NCI-H526 (cell line): ENCODE data around the gene CTDNEP1.

ENCODE experiments used
- DNase-seq, 2 experiments: peaks; one replicate each; lab custom pipeline; 2025; lab: John Stamatoyannopoulos, UW

CTDNEP1 gene

GRCh38 chr17:7251661-7252175, at the start of gene CTDNEP1:
Gene CTDNEP1 (minus strand): TSS chr17:7251734. CDS start chr17:7251296, 438 bp downstream.
- peak; percentile 95 for DNase-seq

- DNase-seq = peak; percentile 34 to 83
Observed at GRCh38 chr17:7296189-7296861, 44.8 kb upstream of the CTDNEP1 start.

- DNase-seq = no peak
Observed at GRCh38 chr17:7295230-7296180, 44.0 kb upstream of the CTDNEP1 start.

DNA sequence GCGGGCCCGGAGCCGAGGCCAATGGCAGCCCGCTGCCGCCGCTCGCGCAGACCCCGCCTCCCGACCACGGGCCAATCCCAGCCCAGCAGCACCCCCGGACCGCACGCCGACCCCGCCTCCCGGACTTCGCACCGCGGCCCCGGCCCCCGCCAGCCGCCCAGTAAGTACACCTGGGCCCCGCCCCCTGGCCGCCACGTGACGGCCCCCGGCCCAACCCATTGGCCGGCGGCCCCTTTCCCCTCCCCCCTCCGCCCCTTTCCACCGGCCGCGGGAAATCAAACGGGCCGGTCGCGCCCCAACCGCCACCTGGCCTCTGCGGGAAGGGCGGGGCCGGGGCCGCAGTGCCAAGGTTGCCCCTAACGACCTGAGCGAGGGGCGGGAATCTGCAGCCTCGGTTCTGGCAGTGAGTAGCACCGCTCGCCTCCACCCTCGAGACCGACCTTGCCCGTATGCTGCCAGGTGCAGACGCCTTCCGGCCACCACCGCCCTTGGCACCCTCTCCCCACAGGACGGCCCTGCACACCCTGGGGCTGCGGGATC, 43.1 kb upstream of the CTDNEP1 start, which contains the start of gene YBX2:
YBX2 (minus strand) TSS at position 26 of the 540 bp plus-strand sequence. CDS start 139 bp downstream, outside the sequence.
- DNase-seq = peak; percentile 77 to 97

GRCh38 chr17:7293816-7294613, 42.5 kb upstream of the CTDNEP1 start:
- peak; percentile 52 to 81 for DNase-seq

GRCh38 chr17:7293159-7293558, 41.6 kb upstream of the CTDNEP1 start:
- no peak for DNase-seq

- no peak for DNase-seq
Observed at GRCh38 chr17:7292729-7293128, 41.2 kb upstream of the CTDNEP1 start.

DNA sequence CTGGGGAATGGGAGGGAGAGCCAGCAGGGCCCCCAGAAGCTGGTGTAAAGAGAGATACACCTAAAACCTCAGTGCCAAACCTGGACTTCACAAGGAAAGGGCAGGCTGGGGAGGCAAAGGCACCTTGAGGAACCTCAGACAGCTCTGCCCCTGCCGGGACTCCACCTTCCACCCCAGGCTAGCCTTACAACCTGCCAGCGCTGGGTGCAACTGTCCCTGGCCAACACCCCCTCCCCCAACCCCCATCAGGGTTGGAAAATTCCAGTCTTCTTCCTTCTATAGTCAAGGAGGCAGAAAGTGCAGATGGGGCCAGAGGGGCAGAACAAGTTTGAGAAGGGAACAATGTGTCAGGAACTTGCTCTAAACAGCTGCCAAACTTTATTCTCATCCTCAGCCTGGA, 40.7 kb upstream of the CTDNEP1 start:
- no peak for DNase-seq

DNA sequence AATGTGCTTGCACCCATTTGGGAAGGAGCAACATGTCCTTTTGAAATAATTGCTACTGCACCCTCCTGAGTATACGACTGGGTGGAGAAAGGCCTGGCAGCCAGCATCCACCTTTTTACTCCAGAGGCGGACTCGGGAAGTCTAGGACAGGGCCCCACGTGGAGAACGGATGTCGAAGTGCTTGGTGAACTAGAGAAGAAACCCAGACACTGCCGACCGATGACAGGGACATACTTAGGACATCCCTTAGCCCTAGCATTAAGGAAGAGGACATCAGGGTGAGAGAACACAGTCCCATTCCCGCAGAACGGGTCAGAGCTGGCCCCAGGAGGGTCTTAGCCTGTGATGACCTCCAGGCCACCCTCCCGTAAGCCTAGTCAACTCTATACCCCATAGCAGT, 39.2 kb upstream of the CTDNEP1 start:
- no peak for DNase-seq

- no peak for DNase-seq
Observed at GRCh38 chr17:7290166-7290565, 38.6 kb upstream of the CTDNEP1 start.

DNA sequence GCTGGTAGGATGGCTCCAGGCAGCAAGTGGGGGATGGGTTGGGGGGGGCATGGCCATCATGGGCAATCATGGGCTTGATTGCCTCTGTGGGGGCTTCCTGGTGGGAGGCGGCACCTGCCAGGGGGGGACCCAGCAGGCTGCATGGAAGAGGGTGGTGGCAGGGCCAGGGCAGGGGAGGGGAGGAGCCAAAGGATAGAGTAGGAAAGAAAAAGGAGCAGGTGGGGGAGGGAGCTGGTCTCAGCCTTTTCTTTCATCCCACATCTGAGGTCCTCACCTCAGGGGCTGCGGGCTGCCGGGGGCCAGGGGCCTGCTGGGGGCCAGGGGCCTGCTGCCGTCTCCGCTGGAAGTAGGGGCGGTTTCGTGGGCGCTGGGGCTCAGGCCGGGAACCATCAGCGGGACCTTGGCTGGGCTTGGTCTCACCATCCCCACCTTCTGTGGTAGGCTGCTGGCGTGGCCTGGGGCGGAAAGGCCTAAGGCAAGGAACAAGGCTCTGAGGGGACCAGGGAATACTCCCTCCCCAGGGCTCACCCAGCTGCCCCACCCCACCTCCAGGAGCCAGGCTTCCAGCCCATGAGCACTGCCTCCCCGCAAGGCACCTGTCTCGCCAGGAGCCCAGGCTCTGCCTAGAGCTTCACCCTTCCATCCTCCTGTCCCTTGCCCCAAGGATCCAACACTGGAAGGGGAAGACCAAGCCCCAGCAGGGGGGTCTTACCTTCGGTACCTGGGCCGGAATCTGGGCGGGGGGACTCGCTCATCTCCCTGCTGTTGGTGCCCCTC, 37.9 kb upstream of the CTDNEP1 start:
- DNase-seq = no peak

GRCh38 chr17:7285679-7286078, 34.1 kb upstream of the CTDNEP1 start:
- DNase-seq = no peak

- no peak for DNase-seq
Observed at GRCh38 chr17:7284911-7285310, 33.4 kb upstream of the CTDNEP1 start.

- DNase-seq = no peak
Observed at GRCh38 chr17:7283471-7284216, 32.1 kb upstream of the CTDNEP1 start.

DNA sequence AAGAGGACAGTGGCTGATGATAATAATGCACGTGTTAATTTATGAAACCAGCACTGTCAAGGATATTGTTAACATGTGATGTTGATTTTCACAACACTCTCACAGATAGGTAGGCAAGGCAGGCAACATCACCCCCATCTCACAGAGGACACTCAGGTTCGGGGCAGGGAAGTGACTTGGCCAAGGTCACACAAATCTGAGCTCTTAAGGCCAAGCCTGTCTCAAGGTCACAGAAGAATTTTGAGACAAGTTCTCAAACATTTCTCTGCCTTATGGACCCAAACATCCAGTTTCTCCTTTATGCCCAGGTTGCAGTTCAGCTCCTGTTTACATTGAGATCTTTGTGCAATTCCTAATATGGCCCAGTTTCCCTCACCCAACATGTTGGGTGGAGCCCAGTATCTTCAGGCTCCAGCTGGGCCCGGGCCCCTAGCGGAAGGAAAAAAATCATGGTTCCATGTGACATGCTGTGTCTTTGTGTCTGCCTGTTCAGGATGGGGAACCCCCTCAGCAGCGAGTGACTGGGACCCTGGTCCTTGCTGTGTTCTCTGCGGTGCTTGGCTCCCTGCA, 31.3 kb upstream of the CTDNEP1 start:
- peak in 1 of 2 experiments; percentile 19 for DNase-seq

GRCh38 chr17:7281953-7282751, 30.6 kb upstream of the CTDNEP1 start:
- peak in 1 of 2 experiments; percentile 39 for DNase-seq

- peak; percentile 87 to 96 for DNase-seq
Observed at GRCh38 chr17:7281074-7281952, 29.8 kb upstream of the CTDNEP1 start, which contains the start of gene SLC2A4. Gene SLC2A4 (plus strand): TSS chr17:7281718. CDS start chr17:7281935, 217 bp downstream.
